ENCODE measurements around the gene EME1. TPM values are rescaled to one million over a fixed set of nuclear protein-coding genes. Genes with fewer than 3 reads are reported as not detected.
A peak's percentile ranks its signal among the peaks of the same experiment; 100 is the strongest.

The EME1 gene
- total and polyA plus RNA-seq, 2 of the 13 experiments (the other 11 are each of a cell fraction or from before 2014, with no cell fraction given): 20.7 to 24.6 TPM

GRCh38 chr17:50422738-50423137 lies 49.7 kb downstream of the EME1 start (continued):
- TF ChIP-seq DNMT1 (CRISPR knock-in tag; IDR thresholded peaks at IDR 0.05) (no peak), ZNF770 (CRISPR knock-in tag; IDR thresholded peaks at IDR 0.05) (no peak), PRMT3 (CRISPR knock-in tag; IDR thresholded peaks at IDR 0.05; ENCODE audit: borderline replicate concordance, low read depth) (no peak), JARID2 (CRISPR knock-in tag; IDR thresholded peaks at IDR 0.05; ENCODE audit: insufficient replicate concordance) (no peak), HOXA3 (CRISPR knock-in tag; IDR thresholded peaks at IDR 0.05) (no peak), KDM6A (CRISPR knock-in tag; IDR thresholded peaks at IDR 0.05; ENCODE audit: low read depth) (0 out of 2 replicates have a peak, but pooled peaks have one; percentile 31), REXO4 (CRISPR knock-in tag; IDR thresholded peaks at IDR 0.05; ENCODE audit: borderline replicate concordance) (no peak), HHEX (CRISPR knock-in tag; IDR thresholded peaks at IDR 0.05) (no peak), ZBTB7B (CRISPR knock-in tag; IDR thresholded peaks at IDR 0.05) (no peak), ZNF333 (CRISPR knock-in tag; IDR thresholded peaks at IDR 0.05; ENCODE audit: borderline replicate concordance) (no peak), NCOR1 (IDR thresholded peaks at IDR 0.05; ENCODE audit: borderline replicate concordance, low read length) (peak; percentile 67; the same call in 1 of the 2 replicates), SP2 (CRISPR knock-in tag; IDR thresholded peaks at IDR 0.05) (no peak), HNRNPUL1 (IDR thresholded peaks at IDR 0.05; ENCODE audit: low read depth, low read length) (no peak), IRX3 (CRISPR knock-in tag; IDR thresholded peaks at IDR 0.05; ENCODE audit: borderline replicate concordance, low read depth) (no peak)
- TF ChIP-seq, protein P1, sequence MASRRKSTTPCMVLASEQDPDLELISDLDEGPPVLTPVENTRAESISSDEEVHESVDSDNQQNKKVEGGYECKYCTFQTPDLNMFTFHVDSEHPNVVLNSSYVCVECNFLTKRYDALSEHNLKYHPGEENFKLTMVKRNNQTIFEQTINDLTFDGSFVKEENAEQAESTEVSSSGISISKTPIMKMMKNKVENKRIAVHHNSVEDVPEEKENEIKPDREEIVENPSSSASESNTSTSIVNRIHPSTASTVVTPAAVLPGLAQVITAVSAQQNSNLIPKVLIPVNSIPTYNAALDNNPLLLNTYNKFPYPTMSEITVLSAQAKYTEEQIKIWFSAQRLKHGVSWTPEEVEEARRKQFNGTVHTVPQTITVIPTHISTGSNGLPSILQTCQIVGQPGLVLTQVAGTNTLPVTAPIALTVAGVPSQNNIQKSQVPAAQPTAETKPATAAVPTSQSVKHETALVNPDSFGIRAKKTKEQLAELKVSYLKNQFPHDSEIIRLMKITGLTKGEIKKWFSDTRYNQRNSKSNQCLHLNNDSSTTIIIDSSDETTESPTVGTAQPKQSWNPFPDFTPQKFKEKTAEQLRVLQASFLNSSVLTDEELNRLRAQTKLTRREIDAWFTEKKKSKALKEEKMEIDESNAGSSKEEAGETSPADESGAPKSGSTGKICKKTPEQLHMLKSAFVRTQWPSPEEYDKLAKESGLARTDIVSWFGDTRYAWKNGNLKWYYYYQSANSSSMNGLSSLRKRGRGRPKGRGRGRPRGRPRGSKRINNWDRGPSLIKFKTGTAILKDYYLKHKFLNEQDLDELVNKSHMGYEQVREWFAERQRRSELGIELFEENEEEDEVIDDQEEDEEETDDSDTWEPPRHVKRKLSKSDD (CRISPR knock-in tag; IDR thresholded peaks at IDR 0.05; ENCODE audit: low read depth): no peak
- TF ChIP-seq, protein P2, sequence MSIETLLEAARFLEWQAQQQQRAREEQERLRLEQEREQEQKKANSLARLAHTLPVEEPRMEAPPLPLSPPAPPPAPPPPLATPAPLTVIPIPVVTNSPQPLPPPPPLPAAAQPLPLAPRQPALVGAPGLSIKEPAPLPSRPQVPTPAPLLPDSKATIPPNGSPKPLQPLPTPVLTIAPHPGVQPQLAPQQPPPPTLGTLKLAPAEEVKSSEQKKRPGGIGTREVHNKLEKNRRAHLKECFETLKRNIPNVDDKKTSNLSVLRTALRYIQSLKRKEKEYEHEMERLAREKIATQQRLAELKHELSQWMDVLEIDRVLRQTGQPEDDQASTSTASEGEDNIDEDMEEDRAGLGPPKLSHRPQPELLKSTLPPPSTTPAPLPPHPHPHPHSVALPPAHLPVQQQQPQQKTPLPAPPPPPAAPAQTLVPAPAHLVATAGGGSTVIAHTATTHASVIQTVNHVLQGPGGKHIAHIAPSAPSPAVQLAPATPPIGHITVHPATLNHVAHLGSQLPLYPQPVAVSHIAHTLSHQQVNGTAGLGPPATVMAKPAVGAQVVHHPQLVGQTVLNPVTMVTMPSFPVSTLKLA (IDR thresholded peaks at IDR 0.05): no peak
